ENCODE measurements around the gene CLDN4.

- TF ChIP-seq CTCF (IDR thresholded peaks at IDR 0.05; ENCODE audit: insufficient read depth, low read length) (no peak), GABPA (IDR thresholded peaks at IDR 0.05; ENCODE audit: low read depth) (no peak)
These were observed 19.8 kb upstream of the CLDN4 start for GRCh38 chr7:73810998-73811360.
